Measurements from ENCODE around the gene CFAP210. TPM values are rescaled to one million over a fixed set of nuclear protein-coding genes. Genes with fewer than 3 reads are reported as not detected.
A peak's percentile ranks its signal among the peaks of the same experiment; 100 is the strongest.
"Not testable (repeated sequence)": the region's sequence is repeated elsewhere in the genome, so short reads cannot be mapped to it uniquely, and the experiment has no call there.

Gene CFAP210
- total RNA-seq, 4 donors from 2014 or later, result not detected

DNA sequence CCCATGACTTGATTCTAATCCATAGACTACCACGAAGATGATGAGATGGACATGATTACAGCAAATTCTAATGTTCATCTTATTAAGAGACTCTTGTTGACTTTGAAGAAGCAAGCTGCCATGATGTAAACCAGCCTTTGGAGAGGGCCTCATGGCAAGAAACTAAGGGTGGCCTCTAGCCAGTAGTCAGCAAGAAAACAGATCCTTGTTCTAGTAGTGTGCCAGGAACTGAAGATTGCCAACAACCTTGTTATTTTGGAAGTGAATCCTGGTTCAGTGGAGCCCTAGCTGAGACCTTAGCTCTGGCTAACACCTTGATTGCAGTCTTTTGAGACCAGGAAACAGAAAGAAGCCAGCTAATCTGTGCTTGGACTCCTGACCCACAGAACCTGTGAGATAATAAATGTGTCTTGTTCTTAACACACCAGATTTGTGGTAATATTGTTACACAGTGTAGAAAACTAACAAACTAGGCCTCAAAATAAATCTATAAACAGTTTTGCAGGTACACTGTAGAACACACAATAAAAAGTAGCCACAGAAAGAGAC lies 10.0 kb upstream of the CFAP210 start:
- H3K4me1 ChIP-seq, result peaks cover 0 to 12% (median 0%) of the 10 kb centered on the region in 4 donors
- no peaks in the 10 kb centered on the region for H3K9me3 ChIP-seq
- no peaks in the 10 kb centered on the region for H3K27me3 ChIP-seq
- no peaks in the 10 kb centered on the region for H3K36me3 ChIP-seq
- no peak overlapping the region for H3K4me3 ChIP-seq
- no peak for TF ChIP-seq POLR2A (IDR thresholded peaks at IDR 0.05)
- TF ChIP-seq, protein P1, sequence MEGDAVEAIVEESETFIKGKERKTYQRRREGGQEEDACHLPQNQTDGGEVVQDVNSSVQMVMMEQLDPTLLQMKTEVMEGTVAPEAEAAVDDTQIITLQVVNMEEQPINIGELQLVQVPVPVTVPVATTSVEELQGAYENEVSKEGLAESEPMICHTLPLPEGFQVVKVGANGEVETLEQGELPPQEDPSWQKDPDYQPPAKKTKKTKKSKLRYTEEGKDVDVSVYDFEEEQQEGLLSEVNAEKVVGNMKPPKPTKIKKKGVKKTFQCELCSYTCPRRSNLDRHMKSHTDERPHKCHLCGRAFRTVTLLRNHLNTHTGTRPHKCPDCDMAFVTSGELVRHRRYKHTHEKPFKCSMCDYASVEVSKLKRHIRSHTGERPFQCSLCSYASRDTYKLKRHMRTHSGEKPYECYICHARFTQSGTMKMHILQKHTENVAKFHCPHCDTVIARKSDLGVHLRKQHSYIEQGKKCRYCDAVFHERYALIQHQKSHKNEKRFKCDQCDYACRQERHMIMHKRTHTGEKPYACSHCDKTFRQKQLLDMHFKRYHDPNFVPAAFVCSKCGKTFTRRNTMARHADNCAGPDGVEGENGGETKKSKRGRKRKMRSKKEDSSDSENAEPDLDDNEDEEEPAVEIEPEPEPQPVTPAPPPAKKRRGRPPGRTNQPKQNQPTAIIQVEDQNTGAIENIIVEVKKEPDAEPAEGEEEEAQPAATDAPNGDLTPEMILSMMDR (IDR thresholded peaks at IDR 0.05), result no peak
- peak overlapping the region in 2 of 4 donors; percentile 61 to 64 for H3K27ac ChIP-seq
- no peak for DNase-seq

DNA sequence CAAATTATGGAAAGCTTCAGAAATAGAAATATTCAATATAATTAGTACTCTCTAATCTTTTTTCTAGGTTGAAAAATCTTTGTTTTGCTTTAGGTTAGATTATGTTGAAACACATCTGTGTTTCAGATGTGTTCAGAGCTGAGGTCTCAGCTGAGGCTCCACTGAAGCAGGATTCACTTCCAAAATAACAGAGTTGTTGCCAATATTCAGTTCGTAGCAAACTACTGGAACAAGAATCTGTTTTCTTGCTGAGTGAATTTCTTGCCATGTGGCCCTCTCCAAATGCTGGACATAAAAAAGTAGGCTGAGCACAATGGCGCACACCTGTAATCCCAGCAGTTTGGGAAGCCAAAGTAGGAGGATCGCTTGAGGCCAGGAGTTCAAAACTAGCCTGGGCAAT lies 8.8 kb upstream of the CFAP210 start:
- Histone ChIP-seq H3K9me3 (no peaks in the 10 kb centered on the region), H3K27me3 (no peaks in the 10 kb centered on the region), H3K4me3 (no peak overlapping the region), H3K4me1 (peaks cover 0 to 12% (median 0%) of the 10 kb centered on the region in 4 donors), H3K27ac (no peak overlapping the region), H3K36me3 (peaks cover 0 to 6% (median 0%) of the 10 kb centered on the region in 3 donors)
- no peak for DNase-seq
- TF ChIP-seq, protein P1 (IDR thresholded peaks at IDR 0.05), result no peak
- no peak for TF ChIP-seq POLR2A (IDR thresholded peaks at IDR 0.05)

GRCh38 chr2:169699173-169699572 lies 5.0 kb upstream of the CFAP210 start:
- H3K36me3 ChIP-seq, H3K4me3 ChIP-seq, H3K27me3 ChIP-seq, H3K4me1 ChIP-seq, H3K27ac ChIP-seq, H3K9me3 ChIP-seq, DNase-seq: not testable (repeated sequence)

- Histone ChIP-seq H3K4me1 (peaks cover 0 to 7% (median 0%) of the 10 kb centered on the region in 4 donors), H3K36me3 (peaks cover 0 to 6% (median 0%) of the 10 kb centered on the region in 3 donors), H3K27ac (no peak overlapping the region), H3K4me3 (no peak overlapping the region), H3K9me3 (no peaks in the 10 kb centered on the region), H3K27me3 (no peaks in the 10 kb centered on the region)
- TF ChIP-seq, protein P1 (IDR thresholded peaks at IDR 0.05), result no peak
- DNase-seq, result no peak
Measured at GRCh38 chr2:169696381-169696780, 2.2 kb upstream of the CFAP210 start.

GRCh38 chr2:169694894-169695260 lies 672 bp upstream of the CFAP210 start:
- peak overlapping the region; percentile 84 to 95 (median 88) for H3K27ac ChIP-seq
- peaks cover 0 to 7% (median 0%) of the 10 kb centered on the region in 4 donors for H3K4me1 ChIP-seq
- TF ChIP-seq, protein P1 (IDR thresholded peaks at IDR 0.05), result no peak
- H3K9me3 ChIP-seq, result no peaks in the 10 kb centered on the region
- H3K27me3 ChIP-seq, result no peaks in the 10 kb centered on the region
- DNase-seq, result no peak
- peak overlapping the region; percentile 60 to 85 (median 72) for H3K4me3 ChIP-seq
- peaks cover 0 to 6% (median 0%) of the 10 kb centered on the region in 3 donors for H3K36me3 ChIP-seq

DNA sequence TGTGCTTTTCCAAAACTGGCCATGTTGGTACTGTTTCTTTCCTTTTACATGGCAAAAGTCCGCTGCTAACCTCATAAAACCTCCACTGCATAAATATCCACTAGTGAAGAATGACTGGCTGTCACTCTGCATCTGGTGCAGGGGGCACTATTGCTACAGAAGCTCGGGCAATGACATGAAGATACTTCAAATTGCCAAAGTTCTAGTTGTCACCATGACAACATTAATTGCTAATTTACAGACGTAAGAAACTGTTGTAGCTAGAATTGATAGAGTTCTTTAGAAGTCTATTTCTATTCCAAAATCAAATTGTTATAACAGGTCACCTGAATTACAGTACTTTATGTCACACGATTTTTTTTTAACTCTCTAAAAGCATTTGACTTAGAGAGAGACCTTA lies 845 bp downstream of the CFAP210 start:
- DNase-seq, result no peak
- Histone ChIP-seq H3K4me3 (peak overlapping the region in 1 of 4 donors; percentile 60), H3K27ac (peak overlapping the region in 2 of 4 donors; percentile 86 to 95)

More for the DNA sequence above, 845 bp downstream of the CFAP210 start:
- Histone ChIP-seq H3K4me1 (peaks cover 0 to 7% (median 0%) of the 10 kb centered on the region in 4 donors), H3K27me3 (no peaks in the 10 kb centered on the region), H3K9me3 (no peaks in the 10 kb centered on the region), H3K36me3 (no peaks in the 10 kb centered on the region)
- TF ChIP-seq, protein P1 (IDR thresholded peaks at IDR 0.05), result peak in 3 of 6 experiments; percentile 33 to 43 (median 36)
- TF ChIP-seq POLR2A (IDR thresholded peaks at IDR 0.05), result no peak
